HG02970 (cell line): ENCODE measurements around the gene TASOR2.

ENCODE experiments used
- ATAC-seq: cut with Tn5 transposase; IDR thresholded peaks from one replicate; pipeline ENCODE4 v1.9.1; 2021; ENCODE audit warnings: mild to moderate bottlenecking, moderate library complexity, moderate number of reproducible peaks; ENCODE audit not compliant: unreplicated experiment, low FRiP score

TASOR2 gene

GRCh38 chr10:5654218-5654755 is 30.4 kb upstream of the TASOR2 start:
- no peak for ATAC-seq

- ATAC-seq = no peak
Observed at GRCh38 chr10:5655121-5655520, 29.5 kb upstream of the TASOR2 start.

DNA sequence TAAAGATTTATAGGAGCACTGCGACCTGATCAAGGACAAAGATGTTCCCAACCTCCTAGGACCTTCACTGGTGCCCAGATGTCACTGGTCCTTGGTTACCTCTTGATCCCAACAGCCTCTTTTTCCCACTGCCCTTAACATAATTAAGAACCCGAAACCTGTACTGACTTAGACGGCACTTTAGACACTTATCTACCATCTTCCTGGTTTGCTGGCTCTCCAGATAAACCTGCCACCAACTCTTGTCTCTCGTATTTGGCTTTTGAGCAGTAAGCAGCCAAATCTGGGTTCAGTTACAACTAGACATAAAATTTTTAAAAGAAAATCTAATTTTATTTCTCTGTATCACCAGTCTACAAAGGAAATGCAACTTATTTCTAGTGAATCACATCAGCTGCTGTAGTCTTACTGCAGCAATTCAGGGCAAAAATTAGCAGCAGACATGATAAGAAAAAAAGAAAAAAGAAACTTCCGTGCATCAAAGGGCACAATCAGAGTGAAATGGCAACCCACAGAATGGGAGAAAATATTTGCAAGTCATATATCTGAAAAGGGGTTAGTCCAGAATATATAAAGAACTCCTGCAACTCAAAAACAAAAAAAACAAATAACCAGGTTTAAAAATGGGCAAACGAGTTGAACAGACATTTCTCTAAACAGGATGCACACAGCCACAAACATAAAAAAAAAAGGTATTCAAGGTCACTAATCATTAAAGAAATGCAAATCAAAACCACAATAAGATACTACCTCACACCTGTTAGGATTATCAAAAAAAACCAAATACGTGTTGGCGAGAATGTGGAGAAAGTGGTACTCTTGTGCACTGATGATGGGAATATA is 27.7 kb upstream of the TASOR2 start:
- ATAC-seq = no peak

GRCh38 chr10:5658871-5659618 is 25.6 kb upstream of the TASOR2 start:
- ATAC-seq = no peak

- no peak for ATAC-seq
Observed at GRCh38 chr10:5659702-5660528, 24.7 kb upstream of the TASOR2 start.

DNA sequence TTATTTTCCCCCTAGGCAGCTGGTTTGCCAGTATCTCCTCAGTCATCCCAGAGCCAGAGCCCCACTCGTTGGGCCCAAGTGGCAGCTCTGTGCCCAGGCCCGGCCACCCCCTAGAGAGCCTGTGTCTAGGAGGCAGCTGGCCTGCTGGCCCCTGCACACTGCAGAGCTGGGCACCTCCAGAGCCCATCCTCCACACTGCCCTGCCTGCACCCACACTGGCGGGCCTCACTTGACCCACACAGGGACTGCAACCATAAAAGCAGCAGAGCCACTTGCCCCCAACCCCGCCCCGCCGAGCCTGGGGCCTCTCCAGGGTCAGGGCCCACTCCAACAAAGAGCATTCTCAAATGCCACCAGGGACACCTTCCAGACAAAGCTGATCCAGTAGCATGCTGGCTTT is 23.6 kb upstream of the TASOR2 start:
- no peak for ATAC-seq

- no peak for ATAC-seq
Observed at GRCh38 chr10:5662708-5663579, 21.7 kb upstream of the TASOR2 start.

DNA sequence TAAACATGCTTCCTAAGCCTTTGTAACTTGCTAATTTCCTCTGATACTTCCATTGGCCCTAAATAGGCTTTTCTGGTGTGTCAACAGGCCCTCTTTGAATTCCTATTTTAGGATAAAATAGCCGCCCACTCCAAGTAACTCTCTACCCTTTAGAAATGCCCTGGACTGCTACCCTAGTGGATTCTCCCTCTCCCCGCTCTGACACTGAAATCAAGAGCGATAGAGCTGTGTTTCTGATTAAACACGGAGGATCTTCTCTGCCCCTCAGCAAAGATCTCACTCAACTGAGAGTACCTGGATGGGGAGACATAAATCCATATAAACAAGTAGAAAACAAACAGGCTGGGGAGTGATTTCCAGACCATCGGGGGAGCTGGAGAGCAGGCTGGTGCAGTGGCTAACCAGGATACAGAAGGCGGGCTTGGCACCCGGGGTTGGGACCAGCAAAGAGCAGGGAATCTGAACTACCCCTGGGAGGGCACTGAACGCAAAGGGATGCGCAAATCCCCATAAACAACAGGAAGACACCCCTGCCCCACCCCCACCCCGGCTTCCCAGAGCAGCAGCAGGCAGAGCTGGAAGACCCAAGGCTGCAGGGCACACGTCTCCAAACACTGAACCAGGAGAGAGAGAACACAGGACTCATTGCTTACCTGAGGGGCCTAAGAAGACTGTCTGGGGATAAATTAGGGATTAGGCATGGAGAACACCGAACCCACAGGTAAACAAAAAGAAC is 20.8 kb upstream of the TASOR2 start:
- ATAC-seq = no peak

GRCh38 chr10:5665373-5666007 is 19.1 kb upstream of the TASOR2 start:
- ATAC-seq = no peak

- ATAC-seq = no peak
Observed at GRCh38 chr10:5666008-5666840, 18.4 kb upstream of the TASOR2 start, which contains the start of gene ASB13. TSS of gene ASB13 (minus strand) at chr10:5666595. CDS start at chr10:5666551, 44 bp downstream.

GRCh38 chr10:5666841-5667630 is 17.6 kb upstream of the TASOR2 start:
- ATAC-seq = no peak

GRCh38 chr10:5668429-5668828 is 16.2 kb upstream of the TASOR2 start:
- no peak for ATAC-seq

DNA sequence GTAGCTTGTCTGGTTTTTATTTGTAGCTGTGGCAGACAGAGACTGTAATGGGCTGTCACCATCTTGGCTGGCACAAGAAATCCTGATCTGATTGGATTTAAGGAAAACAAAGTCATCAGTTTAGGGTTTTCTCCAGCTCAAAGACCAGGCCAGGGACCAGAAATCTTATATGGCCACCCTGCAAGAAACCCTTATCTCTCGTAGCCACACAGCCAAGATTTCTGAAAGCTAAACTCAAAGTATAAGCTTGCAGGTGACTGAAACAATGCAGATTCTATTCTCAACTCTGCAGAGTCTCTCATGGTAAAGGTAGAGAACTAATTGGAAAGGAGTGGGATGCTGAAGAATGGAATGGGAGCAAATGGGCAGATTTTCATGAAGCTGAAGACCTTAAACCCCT is 15.0 kb upstream of the TASOR2 start:
- ATAC-seq = no peak

GRCh38 chr10:5670662-5671375 is 13.8 kb upstream of the TASOR2 start:
- no peak for ATAC-seq

DNA sequence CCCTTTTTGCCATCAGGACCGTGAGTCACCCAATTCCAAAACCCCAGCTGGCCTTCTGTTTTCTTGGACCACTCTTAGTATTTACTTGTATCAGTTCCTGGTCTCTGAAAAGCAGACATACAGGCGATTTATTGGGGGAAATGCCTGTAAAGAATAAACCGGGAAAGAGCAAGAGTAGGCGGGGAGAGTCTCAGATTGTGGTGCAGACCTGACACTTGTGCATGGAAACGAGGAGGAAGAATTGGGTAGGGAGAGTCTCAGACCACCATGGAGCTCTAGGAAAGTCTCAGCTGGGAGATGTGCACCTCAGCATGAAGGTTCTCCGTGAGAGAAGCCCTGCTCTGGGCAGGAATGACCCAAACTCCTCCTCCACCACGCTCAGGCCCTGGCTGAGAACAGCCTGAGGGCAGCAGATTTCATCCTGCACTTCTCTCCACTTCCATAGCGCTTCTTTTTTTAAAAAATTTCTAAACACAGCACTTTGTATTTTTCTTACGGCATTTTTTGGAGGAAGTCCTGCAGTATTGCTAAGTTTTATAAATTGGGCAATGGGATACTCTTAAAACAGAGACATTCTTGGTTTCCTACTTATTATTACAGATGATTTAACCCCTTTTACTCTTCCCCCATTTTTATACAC is 6.1 kb upstream of the TASOR2 start:
- ATAC-seq = no peak

DNA sequence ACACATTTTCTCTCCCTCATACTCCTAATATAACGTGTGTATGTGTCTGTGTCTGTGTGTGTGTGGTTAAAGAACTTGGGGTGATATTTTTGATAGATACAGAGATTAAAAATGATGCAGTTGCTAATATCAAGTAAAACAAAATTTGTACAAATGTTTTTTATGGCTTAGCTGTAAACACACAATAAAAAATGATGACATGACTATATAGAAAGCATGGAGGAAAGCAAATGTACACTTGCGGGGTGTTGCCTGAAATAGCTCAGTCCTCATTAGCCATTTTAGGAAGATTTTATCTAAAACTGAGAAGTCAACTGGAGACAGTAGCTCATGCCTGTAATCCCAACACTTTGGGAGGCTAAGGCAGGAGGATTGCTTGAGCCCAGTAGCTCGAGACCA is 5.6 kb upstream of the TASOR2 start:
- no peak for ATAC-seq
